Activated CD8-positive, alpha-beta memory T cell treated with anti-CD3 and anti-CD28 coated beads, Interleukin-2, amount 10 ng/mL, durations not matched to agents 7 days and 5 days (primary cell): ENCODE results near the gene KIR2DL1. TPM values are rescaled to one million over a fixed set of nuclear protein-coding genes. Genes with fewer than 3 reads are reported as not detected.
"Not testable (repeated sequence)": the region's sequence is repeated elsewhere in the genome, so short reads cannot be mapped to it uniquely, and the experiment has no call there.

Experiments
- ATAC-seq: fragments of 150-1000 bp; cut with Tn5 transposase; one replicate; pipeline ENCODE4 v1.10.0; 2021; ENCODE audit warnings: moderate library complexity
- CTCF ChIA-PET: fragments of 350-600 bp; sonication (Branson Sonifier 250); formaldehyde crosslinking; loops from one replicate; lab custom pipeline; 2021; ENCODE audit warnings: antibody characterized with exemption; lab: Charles Lee
- DNase-seq: peaks from one replicate; pipeline ENCODE4 v3.0.0-alpha.2; 2020
- H3K27ac Mint-ChIP-seq: one replicate; pipeline ENCODE4 v1.8.0; 2021; ENCODE audit warnings: mild to moderate bottlenecking, mixed read lengths
- H3K27me3 Mint-ChIP-seq: one replicate; pipeline ENCODE4 v1.8.0; 2021; ENCODE audit warnings: mixed read lengths
- H3K36me3 Mint-ChIP-seq: one replicate; pipeline ENCODE4 v1.8.0; 2021; ENCODE audit warnings: mild to moderate bottlenecking, mixed read lengths
- H3K4me1 Mint-ChIP-seq: one replicate; pipeline ENCODE4 v1.8.0; 2021; ENCODE audit warnings: mixed read lengths
- H3K4me3 Mint-ChIP-seq: one replicate; pipeline ENCODE4 v1.8.0; 2021; ENCODE audit warnings: mild to moderate bottlenecking, moderate library complexity, mixed read lengths
- H3K9me3 Mint-ChIP-seq: one replicate; pipeline ENCODE4 v1.8.0; 2022; ENCODE audit warnings: low read depth, mixed read lengths
- total RNA-seq, 2 experiments: library from RNA; stranded (reverse); gene quantifications; one replicate each; pipeline ENCODE4 v1.2.3, GENCODE V29; 2021

Gene KIR2DL1
- total RNA-seq, 2 experiments from 2014 or later = 0.19 to 0.47 TPM

GRCh38 chr19:54747614-54748322, 21.8 kb upstream of the KIR2DL1 start:
- H3K27me3 Mint-ChIP-seq, ATAC-seq, CTCF ChIA-PET, H3K27ac Mint-ChIP-seq, H3K4me1 Mint-ChIP-seq, H3K36me3 Mint-ChIP-seq, DNase-seq, H3K4me3 Mint-ChIP-seq, H3K9me3 Mint-ChIP-seq: not testable (repeated sequence)

GRCh38 chr19:54750276-54750675, 19.3 kb upstream of the KIR2DL1 start:
- H3K27me3 Mint-ChIP-seq, ATAC-seq, H3K27ac Mint-ChIP-seq, CTCF ChIA-PET, DNase-seq, H3K4me1 Mint-ChIP-seq, H3K36me3 Mint-ChIP-seq, H3K9me3 Mint-ChIP-seq, H3K4me3 Mint-ChIP-seq: not testable (repeated sequence)

GRCh38 chr19:54756204-54757110, 13.1 kb upstream of the KIR2DL1 start:
- CTCF ChIA-PET = not testable (repeated sequence)

GRCh38 chr19:54758577-54758976, 11.0 kb upstream of the KIR2DL1 start:
- H3K4me3 Mint-ChIP-seq, H3K4me1 Mint-ChIP-seq, CTCF ChIA-PET, H3K36me3 Mint-ChIP-seq, H3K27me3 Mint-ChIP-seq, DNase-seq, H3K27ac Mint-ChIP-seq, ATAC-seq, H3K9me3 Mint-ChIP-seq: not testable (repeated sequence)

More at GRCh38 chr19:54756204-54757110, 13.1 kb upstream of the KIR2DL1 start:
- H3K9me3 Mint-ChIP-seq, H3K4me3 Mint-ChIP-seq, H3K4me1 Mint-ChIP-seq, H3K36me3 Mint-ChIP-seq, ATAC-seq, H3K27me3 Mint-ChIP-seq, DNase-seq, H3K27ac Mint-ChIP-seq: not testable (repeated sequence)

- H3K4me1 Mint-ChIP-seq, H3K4me3 Mint-ChIP-seq, H3K27me3 Mint-ChIP-seq, H3K9me3 Mint-ChIP-seq, ATAC-seq, CTCF ChIA-PET, DNase-seq, H3K36me3 Mint-ChIP-seq, H3K27ac Mint-ChIP-seq: not testable (repeated sequence)
Observed at GRCh38 chr19:54764219-54764618, 5.4 kb upstream of the KIR2DL1 start.

GRCh38 chr19:54766464-54766863, 3.1 kb upstream of the KIR2DL1 start:
- CTCF ChIA-PET, H3K27me3 Mint-ChIP-seq, H3K36me3 Mint-ChIP-seq, H3K27ac Mint-ChIP-seq, H3K4me1 Mint-ChIP-seq, ATAC-seq, H3K9me3 Mint-ChIP-seq, DNase-seq, H3K4me3 Mint-ChIP-seq: not testable (repeated sequence)

- ATAC-seq, H3K27ac Mint-ChIP-seq, H3K4me3 Mint-ChIP-seq, H3K36me3 Mint-ChIP-seq, H3K9me3 Mint-ChIP-seq, H3K4me1 Mint-ChIP-seq, H3K27me3 Mint-ChIP-seq, DNase-seq, CTCF ChIA-PET: not testable (repeated sequence)
Observed at GRCh38 chr19:54770511-54770910, 918 bp downstream of the KIR2DL1 start.

- H3K36me3 Mint-ChIP-seq, H3K4me3 Mint-ChIP-seq, DNase-seq, ATAC-seq, H3K4me1 Mint-ChIP-seq, CTCF ChIA-PET, H3K9me3 Mint-ChIP-seq, H3K27ac Mint-ChIP-seq, H3K27me3 Mint-ChIP-seq: not testable (repeated sequence)
Observed at GRCh38 chr19:54771018-54771960, 1.7 kb downstream of the KIR2DL1 start.

GRCh38 chr19:54772666-54773065, 3.1 kb downstream of the KIR2DL1 start:
- H3K36me3 Mint-ChIP-seq, H3K9me3 Mint-ChIP-seq, H3K4me3 Mint-ChIP-seq, H3K4me1 Mint-ChIP-seq, H3K27ac Mint-ChIP-seq, ATAC-seq, H3K27me3 Mint-ChIP-seq, CTCF ChIA-PET, DNase-seq: not testable (repeated sequence)

- ATAC-seq, H3K27ac Mint-ChIP-seq, H3K27me3 Mint-ChIP-seq, CTCF ChIA-PET, DNase-seq, H3K36me3 Mint-ChIP-seq, H3K9me3 Mint-ChIP-seq, H3K4me1 Mint-ChIP-seq, H3K4me3 Mint-ChIP-seq: not testable (repeated sequence)
Observed at GRCh38 chr19:54775095-54775815, 5.7 kb downstream of the KIR2DL1 start.

- H3K36me3 Mint-ChIP-seq, DNase-seq, H3K27me3 Mint-ChIP-seq, H3K9me3 Mint-ChIP-seq, H3K4me1 Mint-ChIP-seq, CTCF ChIA-PET, H3K27ac Mint-ChIP-seq, H3K4me3 Mint-ChIP-seq, ATAC-seq: not testable (repeated sequence)
Observed at GRCh38 chr19:54775830-54776229, 6.2 kb downstream of the KIR2DL1 start.

GRCh38 chr19:54777851-54778250, 8.3 kb downstream of the KIR2DL1 start:
- not testable (repeated sequence) for ATAC-seq

More at GRCh38 chr19:54777851-54778250, 8.3 kb downstream of the KIR2DL1 start:
- H3K27me3 Mint-ChIP-seq, H3K36me3 Mint-ChIP-seq, H3K4me1 Mint-ChIP-seq, DNase-seq, H3K9me3 Mint-ChIP-seq, H3K4me3 Mint-ChIP-seq, H3K27ac Mint-ChIP-seq: not testable (repeated sequence)
- CTCF ChIA-PET = interaction anchor here (0.6 kb wide), 1 partner anchor 176 kb away, joined by 3 read pairs; no protein-coding TSS in a partner anchor
